Liver (tissue), 9 donors: ENCODE measurements around the gene UPK3A. TPM values are rescaled to one million over a fixed set of nuclear protein-coding genes. Genes with fewer than 3 reads are reported as not detected.

Experiments
- DNase-seq: peaks from one replicate; pipeline ENCODE4 v3.0.0-alpha.2; 2017; ENCODE audit warnings: low spot score
- H3K27ac ChIP-seq, 2 donors: one replicate each; pipeline ENCODE4 v1.7.0; 2013; ENCODE audit warnings: inconsistent platforms in 2 of 2, low read length in 2 of 2, control low read depth in 1 of 2, low read depth in 1 of 2, mild to moderate bottlenecking in 1 of 2
- H3K27me3 ChIP-seq, 4 donors: one replicate each; pipeline versions ENCODE4 v1.6.1 to v1.7.0; 2013; ENCODE audit warnings: low read length in 3 of 4, inconsistent platforms in 1 of 4, mild to moderate bottlenecking in 1 of 4, moderate library complexity in 1 of 4; ENCODE audit not compliant: control insufficient read depth in 4 of 4, insufficient read depth in 4 of 4
- H3K36me3 ChIP-seq, 4 donors: one replicate each; pipeline versions ENCODE4 v1.6.1 to v1.7.0; 2013; ENCODE audit warnings: low read length in 3 of 4, mild to moderate bottlenecking in 3 of 4, low read depth in 1 of 4, moderate library complexity in 1 of 4; ENCODE audit not compliant: control insufficient read depth in 4 of 4, insufficient read depth in 3 of 4
- H3K4me1 ChIP-seq, 4 donors: one replicate each; pipeline versions ENCODE4 v1.6.1 to v1.7.0; 2013; ENCODE audit warnings: low read length in 3 of 4, mild to moderate bottlenecking in 3 of 4, moderate library complexity in 1 of 4; ENCODE audit not compliant: control insufficient read depth in 4 of 4, insufficient read depth in 4 of 4
- H3K4me3 ChIP-seq, 3 donors: one replicate each; pipeline versions ENCODE4 v1.6.1 to v1.7.0; 2013; ENCODE audit warnings: low read length in 3 of 3, control low read depth in 1 of 3, low read depth in 1 of 3, mild to moderate bottlenecking in 1 of 3
- H3K9ac ChIP-seq, 2 donors: one replicate each; pipeline ENCODE4 v1.7.0; 2013; ENCODE audit warnings: low read length in 2 of 2, mild to moderate bottlenecking in 2 of 2, moderate library complexity in 2 of 2, control low read depth in 1 of 2, low read depth in 1 of 2
- H3K9me3 ChIP-seq, 4 donors: one replicate each; pipeline versions ENCODE4 v1.6.1 to v1.7.0; 2013; ENCODE audit warnings: low read length in 3 of 4; ENCODE audit not compliant: control insufficient read depth in 4 of 4
- CTCF ChIP-seq: fragments of 150-350 bp; IDR thresholded peaks from 2 replicates; pipeline ENCODE4 v1.5.1; 2017; ENCODE audit warnings: improper control_type of control experiment, low read depth, low read length; ENCODE audit not compliant: missing input control
- EGR1 ChIP-seq, 2 donors: IDR thresholded peaks; 2 replicates each; pipeline ENCODE4 v1.6.1; 2016 to 2018; ENCODE audit warnings: antibody characterized with exemption in 2 of 2, low read depth in 2 of 2
- FOXA1 ChIP-seq: IDR thresholded peaks from 2 replicates; pipeline ENCODE4 v1.6.1; 2016; ENCODE audit warnings: antibody characterized with exemption
- FOXA2 ChIP-seq: IDR thresholded peaks from 2 replicates; pipeline ENCODE4 v1.6.1; 2016; ENCODE audit warnings: antibody characterized with exemption
- GABPA ChIP-seq, 2 donors: IDR thresholded peaks in 1 of 2; conservative IDR thresholded peaks in 1 of 2; 2 replicates each; pipeline ENCODE4 v1.6.1; 2016; ENCODE audit warnings: antibody characterized with exemption in 2 of 2, mild to moderate bottlenecking in 1 of 2, moderate library complexity in 1 of 2
- HNF4A ChIP-seq, 2 donors: conservative IDR thresholded peaks; 2 replicates each; pipeline ENCODE4 v1.6.1; 2016; ENCODE audit warnings: antibody characterized with exemption in 2 of 2, mild to moderate bottlenecking in 2 of 2
- HNF4G ChIP-seq: IDR thresholded peaks from 2 replicates; pipeline ENCODE4 v1.6.1; 2016; ENCODE audit warnings: antibody characterized with exemption
- JUND ChIP-seq, 2 donors: IDR thresholded peaks; 2 replicates each; pipeline ENCODE4 v1.6.1; 2016; ENCODE audit warnings: antibody characterized with exemption in 2 of 2
- MAX ChIP-seq: IDR thresholded peaks from 2 replicates; pipeline ENCODE4 v1.6.1; 2016; ENCODE audit warnings: antibody characterized with exemption
- NR2F2 ChIP-seq: IDR thresholded peaks from 2 replicates; pipeline ENCODE4 v1.6.1; 2016; ENCODE audit warnings: antibody characterized with exemption
- RAD21 ChIP-seq, 2 donors: IDR thresholded peaks; 2 replicates each; pipeline ENCODE4 v1.6.1; 2016; ENCODE audit warnings: antibody characterized with exemption in 2 of 2, mild to moderate bottlenecking in 2 of 2
- REST ChIP-seq: IDR thresholded peaks from 2 replicates; pipeline ENCODE4 v1.6.1; 2016; ENCODE audit warnings: antibody characterized with exemption, mild to moderate bottlenecking
- SP1 ChIP-seq: IDR thresholded peaks from 2 replicates; pipeline ENCODE4 v1.6.1; 2018; ENCODE audit warnings: antibody characterized with exemption, mild to moderate bottlenecking
- YY1 ChIP-seq: IDR thresholded peaks from 2 replicates; pipeline ENCODE4 v1.6.1; 2016; ENCODE audit warnings: antibody characterized with exemption, mild to moderate bottlenecking
- ZBTB33 ChIP-seq: IDR thresholded peaks from 2 replicates; pipeline ENCODE4 v1.6.1; 2016; ENCODE audit warnings: antibody characterized with exemption
- WGBS: extraction: QIAGEN DNeasy Blood & Tissue Kit; methylation state at CpG from one replicate; pipeline ENCODE4 v1.1.7; 2013; 5-methylcytosine and 5-hydroxymethylcytosine counted together
- polyA plus RNA-seq, 2 donors: library from polyadenylated mRNA; stranded (reverse) in 1 of 2; unstranded in 1 of 2; fragments of 200-250 nt in 1 of 2; fragments of >200 nt in 1 of 2; fragmentation: Nextera tagmentation in 1 of 2; extraction: Ambion mirVana in 1 of 2; gene quantifications; one replicate each; pipeline versions ENCODE4 v1.2.1 to v1.2.3, GENCODE V29; 2013 to 2015
- total RNA-seq, 2 donors: library from RNA; depleted of rRNA; stranded (reverse); fragments of >200 nt; gene quantifications; one replicate each; pipeline ENCODE4 v1.2.3, GENCODE V29; 2014
- TF ChIP-seq, protein P1 (sequence below): IDR thresholded peaks from 2 replicates; pipeline ENCODE4 v1.6.1; 2016; ENCODE audit warnings: antibody characterized with exemption
- donor health status: healthy.
- donor health status: healthy.
- donor health status: healthy.
- donor health status: healthy.
- donor health status: healthy.

The UPK3A gene
- total and polyA plus RNA-seq, 4 donors, result 0.42 TPM; not detected in 3

DNA sequence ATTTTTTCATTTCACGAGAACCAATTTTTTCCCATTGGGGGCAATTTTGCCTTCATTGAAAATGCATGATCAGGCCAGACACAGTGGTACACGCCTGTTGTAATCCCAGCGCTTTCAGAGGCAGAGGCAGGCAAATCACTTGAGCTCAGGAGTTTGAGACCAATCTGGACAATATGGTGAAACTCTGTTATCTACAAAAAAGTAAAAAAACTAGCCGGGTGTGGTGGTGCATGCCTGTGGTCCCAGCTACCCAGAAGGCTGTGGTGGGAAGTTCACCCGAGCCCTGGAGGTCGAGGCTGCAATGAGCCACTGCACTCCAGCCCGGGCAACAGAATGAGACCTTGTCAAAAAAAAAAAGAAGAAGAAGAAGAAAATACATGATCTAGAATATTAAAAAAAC lies 19.2 kb upstream of the UPK3A start:
- Histone ChIP-seq H3K9ac (no peak overlapping the region), H3K36me3 (no peaks in the 10 kb centered on the region), H3K4me1 (peaks cover 3 to 32% (median 11%) of the 10 kb centered on the region in 4 donors), H3K27ac (no peak overlapping the region), H3K9me3 (no peaks in the 10 kb centered on the region), H3K27me3 (no peaks in the 10 kb centered on the region), H3K4me3 (no peak overlapping the region)
- no peak for DNase-seq
- TF ChIP-seq HNF4A (conservative IDR thresholded peaks at IDR 0.05) (no peak), EGR1 (IDR thresholded peaks at IDR 0.05; ENCODE audit: low read depth in 2 of 2) (no peak)
- TF ChIP-seq, protein P1, sequence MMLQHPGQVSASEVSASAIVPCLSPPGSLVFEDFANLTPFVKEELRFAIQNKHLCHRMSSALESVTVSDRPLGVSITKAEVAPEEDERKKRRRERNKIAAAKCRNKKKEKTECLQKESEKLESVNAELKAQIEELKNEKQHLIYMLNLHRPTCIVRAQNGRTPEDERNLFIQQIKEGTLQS, result no peak
- 81% methylated on average over 7 of the region's 7 CpGs for WGBS

DNA sequence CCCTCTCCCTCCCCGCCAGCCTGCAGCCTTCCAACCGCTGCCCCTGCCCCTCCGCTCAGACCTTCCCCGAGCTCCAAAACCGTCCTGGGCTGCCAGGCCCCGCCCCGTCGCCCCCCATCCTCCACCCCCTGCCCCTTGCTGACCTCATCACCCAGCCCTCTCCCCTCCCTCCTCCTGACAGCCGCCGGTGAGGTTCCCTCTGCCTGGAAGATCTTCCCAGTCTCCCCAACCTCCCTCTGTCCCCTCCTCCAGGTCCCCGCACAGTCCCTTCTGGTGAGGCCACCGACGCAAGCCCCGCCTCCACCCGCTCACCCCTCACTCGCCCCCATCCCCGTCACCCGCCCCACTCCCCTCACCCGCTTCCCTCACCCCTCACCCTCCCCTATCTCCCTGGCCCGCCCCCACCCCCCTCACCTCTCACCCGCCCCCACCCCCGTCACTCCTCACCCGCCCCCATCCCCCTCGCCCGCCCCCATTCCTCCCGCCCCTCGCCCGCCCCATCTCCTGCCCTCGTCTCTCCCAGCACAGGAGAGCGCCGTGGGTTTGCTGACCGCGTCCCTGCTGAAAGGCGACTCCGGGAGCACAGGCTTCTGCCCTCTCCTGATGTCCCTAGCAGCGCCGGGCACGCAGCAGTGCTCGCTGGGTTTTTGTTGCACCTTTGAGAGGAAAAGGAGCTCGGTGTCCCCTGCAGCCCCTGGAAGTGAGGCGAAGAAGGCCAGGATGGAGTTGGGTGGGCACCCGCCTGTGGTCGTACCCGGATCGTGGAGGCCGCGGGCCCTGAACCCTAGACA lies 16.4 kb upstream of the UPK3A start:
- no peak for TF ChIP-seq EGR1 (IDR thresholded peaks at IDR 0.05; ENCODE audit: low read depth in 2 of 2)
- TF ChIP-seq CTCF, result no peak
- TF ChIP-seq RAD21 (IDR thresholded peaks at IDR 0.05), result no peak
- no peak for TF ChIP-seq HNF4A (conservative IDR thresholded peaks at IDR 0.05)
- no peak for TF ChIP-seq YY1
- TF ChIP-seq MAX, result no peak
- no peak for TF ChIP-seq HNF4G
- TF ChIP-seq REST, result no peak
- TF ChIP-seq ZBTB33, result no peak
- no peak for TF ChIP-seq GABPA (IDR thresholded peaks at IDR 0.05 in 1 of 2, conservative IDR thresholded peaks at IDR 0.05 in 1 of 2)
- no peak for TF ChIP-seq FOXA1
- no peak for TF ChIP-seq SP1
- TF ChIP-seq FOXA2, result no peak
- TF ChIP-seq NR2F2, result no peak
- no peak for TF ChIP-seq JUND (IDR thresholded peaks at IDR 0.05)
- DNase-seq, result peak; percentile 57
- H3K27ac ChIP-seq, result no peak overlapping the region
- peak overlapping the region in 1 of 2 donors; percentile 16 for H3K9ac ChIP-seq
- H3K9me3 ChIP-seq, result no peaks in the 10 kb centered on the region
- no peaks in the 10 kb centered on the region for H3K36me3 ChIP-seq
- H3K27me3 ChIP-seq, result no peaks in the 10 kb centered on the region
- 4% methylated on average over 47 of the region's 47 CpGs for WGBS
- peak overlapping the region; percentile 41 to 66 (median 52) for H3K4me3 ChIP-seq
- peaks cover 3 to 22% (median 11%) of the 10 kb centered on the region in 4 donors for H3K4me1 ChIP-seq
